Measurements from ENCODE around the gene RICTOR.
"Not testable (repeated sequence)": the region's sequence is repeated elsewhere in the genome, so short reads cannot be mapped to it uniquely, and the experiment has no call there.

GRCh38 chr5:39034493-39034892 lies 39.7 kb downstream of the RICTOR start:
- TF ChIP-seq POLR2A, CTCF (IDR thresholded peaks at IDR 0.05): not testable (repeated sequence)

All from lower leg skin (tissue), 3 donors.